ENCODE measurements around the gene SF3A1.

- TF ChIP-seq ELF4 (IDR thresholded peaks at IDR 0.05) (no peak), LEF1 (IDR thresholded peaks at IDR 0.05; ENCODE audit: borderline replicate concordance) (no peak), TARDBP (IDR thresholded peaks at IDR 0.05) (no peak), NFRKB (IDR thresholded peaks at IDR 0.05) (no peak), SUZ12 (IDR thresholded peaks at IDR 0.05) (no peak), BHLHE40 (IDR thresholded peaks at IDR 0.05; ENCODE audit: borderline replicate concordance) (no peak), ARNT (IDR thresholded peaks at IDR 0.05) (no peak), SP1 (IDR thresholded peaks at IDR 0.05) (no peak)
- TF ChIP-seq, protein P1, sequence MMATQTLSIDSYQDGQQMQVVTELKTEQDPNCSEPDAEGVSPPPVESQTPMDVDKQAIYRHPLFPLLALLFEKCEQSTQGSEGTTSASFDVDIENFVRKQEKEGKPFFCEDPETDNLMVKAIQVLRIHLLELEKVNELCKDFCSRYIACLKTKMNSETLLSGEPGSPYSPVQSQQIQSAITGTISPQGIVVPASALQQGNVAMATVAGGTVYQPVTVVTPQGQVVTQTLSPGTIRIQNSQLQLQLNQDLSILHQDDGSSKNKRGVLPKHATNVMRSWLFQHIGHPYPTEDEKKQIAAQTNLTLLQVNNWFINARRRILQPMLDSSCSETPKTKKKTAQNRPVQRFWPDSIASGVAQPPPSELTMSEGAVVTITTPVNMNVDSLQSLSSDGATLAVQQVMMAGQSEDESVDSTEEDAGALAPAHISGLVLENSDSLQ (IDR thresholded peaks at IDR 0.05): no peak
Observed at GRCh38 chr22:30405731-30406130, 49.0 kb upstream of the SF3A1 start.
